DOHH2 (cell line): ENCODE results near the gene C17orf100.

Source experiments
- EZH2phosphoT487 ChIP-seq: fragments of 200-600 bp; sonication (generic); IDR thresholded peaks from 2 replicates; pipeline ENCODE4 v1.6.1; 2017; ENCODE audit warnings: borderline replicate concordance, mild to moderate bottlenecking, antibody characterized with exemption, low read length, moderate library complexity, mixed read lengths
- TF ChIP-seq, protein P1 (sequence below): fragments of 200-600 bp; sonication (generic); IDR thresholded peaks from one replicate; pipeline ENCODE4 v1.5.1; 2014; ENCODE audit warnings: antibody characterized with exemption, mild to moderate bottlenecking, low read depth, low read length; ENCODE audit not compliant: poor library complexity, severe bottlenecking

DNA sequence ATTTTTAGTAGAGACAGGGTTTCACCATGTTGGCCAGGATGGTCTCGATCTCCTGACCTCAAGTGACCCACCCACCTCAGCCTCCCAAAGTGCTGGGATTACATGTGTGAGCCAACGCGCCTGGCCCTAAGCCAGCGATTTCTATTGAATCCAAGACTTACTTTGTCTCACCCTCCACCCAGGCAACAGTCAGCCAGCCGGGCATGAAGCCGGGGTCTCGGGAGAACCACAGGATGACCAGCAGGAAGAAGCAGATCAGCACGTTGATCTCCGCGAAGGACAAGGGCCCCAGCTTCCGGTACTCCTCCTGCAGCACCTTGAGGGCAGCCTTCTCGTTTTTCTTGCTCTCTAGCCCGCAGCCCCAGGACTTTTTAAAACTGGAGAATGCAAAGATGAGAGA lies 44.0 kb downstream of the C17orf100 start:
- TF ChIP-seq, protein P1, sequence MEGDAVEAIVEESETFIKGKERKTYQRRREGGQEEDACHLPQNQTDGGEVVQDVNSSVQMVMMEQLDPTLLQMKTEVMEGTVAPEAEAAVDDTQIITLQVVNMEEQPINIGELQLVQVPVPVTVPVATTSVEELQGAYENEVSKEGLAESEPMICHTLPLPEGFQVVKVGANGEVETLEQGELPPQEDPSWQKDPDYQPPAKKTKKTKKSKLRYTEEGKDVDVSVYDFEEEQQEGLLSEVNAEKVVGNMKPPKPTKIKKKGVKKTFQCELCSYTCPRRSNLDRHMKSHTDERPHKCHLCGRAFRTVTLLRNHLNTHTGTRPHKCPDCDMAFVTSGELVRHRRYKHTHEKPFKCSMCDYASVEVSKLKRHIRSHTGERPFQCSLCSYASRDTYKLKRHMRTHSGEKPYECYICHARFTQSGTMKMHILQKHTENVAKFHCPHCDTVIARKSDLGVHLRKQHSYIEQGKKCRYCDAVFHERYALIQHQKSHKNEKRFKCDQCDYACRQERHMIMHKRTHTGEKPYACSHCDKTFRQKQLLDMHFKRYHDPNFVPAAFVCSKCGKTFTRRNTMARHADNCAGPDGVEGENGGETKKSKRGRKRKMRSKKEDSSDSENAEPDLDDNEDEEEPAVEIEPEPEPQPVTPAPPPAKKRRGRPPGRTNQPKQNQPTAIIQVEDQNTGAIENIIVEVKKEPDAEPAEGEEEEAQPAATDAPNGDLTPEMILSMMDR = no peak
- no peak for TF ChIP-seq EZH2phosphoT487
